ENCODE measurements around the gene MMGT1. TPM values are rescaled to one million over a fixed set of nuclear protein-coding genes. Genes with fewer than 3 reads are reported as not detected.

Gene MMGT1
- total RNA-seq, 2 experiments from 2014 or later: 17.5 to 18.7 TPM

Other genes with a start within 250 kb of the MMGT1 start
- gene CT45A3, start 205.8 kb downstream of the MMGT1 start, total RNA-seq: not detected
- gene CT45A5, start 188.5 kb downstream of the MMGT1 start, total RNA-seq: not detected
- gene CT45A6, start 171.2 kb downstream of the MMGT1 start, total RNA-seq: not detected
- not detected for gene CT45A2, start 154.0 kb downstream of the MMGT1 start, total RNA-seq
- not detected for gene CT45A7, start 136.7 kb downstream of the MMGT1 start, total RNA-seq
- gene CT45A8, start 119.5 kb downstream of the MMGT1 start, total RNA-seq: not detected
- gene CT45A9, start 102.2 kb downstream of the MMGT1 start, total RNA-seq: not detected
- not detected for gene CT45A10, start 80.5 kb downstream of the MMGT1 start, total RNA-seq
- gene SAGE1, start 80.3 kb downstream of the MMGT1 start, total RNA-seq: not detected
- 10 to 100 TPM; 14.6 to 17.3 TPM for gene SLC9A6, start 11.4 kb upstream of the MMGT1 start, total RNA-seq
- 10 to 100 TPM; 13.4 to 19.2 TPM for gene FHL1, start 173.5 kb upstream of the MMGT1 start, total RNA-seq